ENCODE measurements around the gene HOXB1. TPM values are rescaled to one million over a fixed set of nuclear protein-coding genes. Genes with fewer than 3 reads are reported as not detected.
A peak's percentile ranks its signal among the peaks of the same experiment; 100 is the strongest.

Gene HOXB1
- total RNA-seq, 1 donor from 2014 or later = not detected

GRCh38 chr17:48542114-48542656 is 11.4 kb upstream of the HOXB1 start:
- Mint-ChIP-seq H3K27me3 (ENCODE audit: unreplicated experiment) (peaks cover 71% of the 10 kb centered on the region), H3K9me3 (ENCODE audit: unreplicated experiment) (no peaks in the 10 kb centered on the region), H3K27ac (ENCODE audit: unreplicated experiment) (peak overlapping the region; percentile 67), H3K4me1 (ENCODE audit: unreplicated experiment) (peaks cover 11% of the 10 kb centered on the region), H3K36me3 (ENCODE audit: unreplicated experiment) (no peaks in the 10 kb centered on the region), H3K4me3 (ENCODE audit: unreplicated experiment) (peak overlapping the region; percentile 29)
- no peak for DNase-seq (ENCODE audit: extremely low spot score, unreplicated experiment)
- no peak for TF ChIP-seq CTCF (IDR thresholded peaks at IDR 0.05)

- Mint-ChIP-seq H3K27ac (ENCODE audit: unreplicated experiment) (no peak overlapping the region), H3K4me3 (ENCODE audit: unreplicated experiment) (peak overlapping the region; percentile 29), H3K9me3 (ENCODE audit: unreplicated experiment) (no peaks in the 10 kb centered on the region), H3K4me1 (ENCODE audit: unreplicated experiment) (peaks cover 11% of the 10 kb centered on the region), H3K27me3 (ENCODE audit: unreplicated experiment) (peaks cover 69% of the 10 kb centered on the region), H3K36me3 (ENCODE audit: unreplicated experiment) (no peaks in the 10 kb centered on the region)
- no peak for TF ChIP-seq CTCF (IDR thresholded peaks at IDR 0.05)
- no peak for DNase-seq (ENCODE audit: extremely low spot score, unreplicated experiment)
These were observed 10.8 kb upstream of the HOXB1 start for GRCh38 chr17:48541577-48542113.

GRCh38 chr17:48541036-48541576 is 10.3 kb upstream of the HOXB1 start:
- Mint-ChIP-seq H3K4me1 (ENCODE audit: unreplicated experiment) (peaks cover 11% of the 10 kb centered on the region), H3K9me3 (ENCODE audit: unreplicated experiment) (no peaks in the 10 kb centered on the region), H3K27ac (ENCODE audit: unreplicated experiment) (no peak overlapping the region), H3K27me3 (ENCODE audit: unreplicated experiment) (peaks cover 67% of the 10 kb centered on the region), H3K36me3 (ENCODE audit: unreplicated experiment) (no peaks in the 10 kb centered on the region), H3K4me3 (ENCODE audit: unreplicated experiment) (no peak overlapping the region)
- no peak for TF ChIP-seq CTCF (IDR thresholded peaks at IDR 0.05)
- DNase-seq (ENCODE audit: extremely low spot score, unreplicated experiment) = no peak

- no peak overlapping the region for H3K4me3 Mint-ChIP-seq (ENCODE audit: unreplicated experiment)
- peaks cover 63% of the 10 kb centered on the region for H3K27me3 Mint-ChIP-seq (ENCODE audit: unreplicated experiment)
- no peak overlapping the region for H3K27ac Mint-ChIP-seq (ENCODE audit: unreplicated experiment)
- peaks cover 11% of the 10 kb centered on the region for H3K4me1 Mint-ChIP-seq (ENCODE audit: unreplicated experiment)
- no peak for DNase-seq (ENCODE audit: extremely low spot score, unreplicated experiment)
- no peaks in the 10 kb centered on the region for H3K9me3 Mint-ChIP-seq (ENCODE audit: unreplicated experiment)
- no peak for TF ChIP-seq CTCF (IDR thresholded peaks at IDR 0.05)
- no peaks in the 10 kb centered on the region for H3K36me3 Mint-ChIP-seq (ENCODE audit: unreplicated experiment)
These were observed 9.4 kb upstream of the HOXB1 start for GRCh38 chr17:48540213-48540612.

GRCh38 chr17:48539177-48539576 is 8.4 kb upstream of the HOXB1 start:
- H3K4me3 Mint-ChIP-seq (ENCODE audit: unreplicated experiment) = no peak overlapping the region
- DNase-seq (ENCODE audit: extremely low spot score, unreplicated experiment) = no peak
- peaks cover 11% of the 10 kb centered on the region for H3K4me1 Mint-ChIP-seq (ENCODE audit: unreplicated experiment)
- TF ChIP-seq CTCF (IDR thresholded peaks at IDR 0.05) = no peak
- no peak overlapping the region for H3K27ac Mint-ChIP-seq (ENCODE audit: unreplicated experiment)
- H3K36me3 Mint-ChIP-seq (ENCODE audit: unreplicated experiment) = no peaks in the 10 kb centered on the region
- H3K9me3 Mint-ChIP-seq (ENCODE audit: unreplicated experiment) = no peaks in the 10 kb centered on the region
- peaks cover 56% of the 10 kb centered on the region for H3K27me3 Mint-ChIP-seq (ENCODE audit: unreplicated experiment)

Data from osteocyte (in vitro differentiated cells).